ENCODE data around the gene TNS3.

GRCh38 chr7:47570649-47571050, 11.3 kb downstream of the TNS3 start:
- no peak for TF ChIP-seq POLR2A (IDR thresholded peaks at IDR 0.05; ENCODE audit: low read length)
- no peak for TF ChIP-seq GATA1 (IDR thresholded peaks at IDR 0.05; ENCODE audit: low read depth, low read length)
